Measurements from ENCODE around the gene CTBP1.

The CTBP1 gene

DNA sequence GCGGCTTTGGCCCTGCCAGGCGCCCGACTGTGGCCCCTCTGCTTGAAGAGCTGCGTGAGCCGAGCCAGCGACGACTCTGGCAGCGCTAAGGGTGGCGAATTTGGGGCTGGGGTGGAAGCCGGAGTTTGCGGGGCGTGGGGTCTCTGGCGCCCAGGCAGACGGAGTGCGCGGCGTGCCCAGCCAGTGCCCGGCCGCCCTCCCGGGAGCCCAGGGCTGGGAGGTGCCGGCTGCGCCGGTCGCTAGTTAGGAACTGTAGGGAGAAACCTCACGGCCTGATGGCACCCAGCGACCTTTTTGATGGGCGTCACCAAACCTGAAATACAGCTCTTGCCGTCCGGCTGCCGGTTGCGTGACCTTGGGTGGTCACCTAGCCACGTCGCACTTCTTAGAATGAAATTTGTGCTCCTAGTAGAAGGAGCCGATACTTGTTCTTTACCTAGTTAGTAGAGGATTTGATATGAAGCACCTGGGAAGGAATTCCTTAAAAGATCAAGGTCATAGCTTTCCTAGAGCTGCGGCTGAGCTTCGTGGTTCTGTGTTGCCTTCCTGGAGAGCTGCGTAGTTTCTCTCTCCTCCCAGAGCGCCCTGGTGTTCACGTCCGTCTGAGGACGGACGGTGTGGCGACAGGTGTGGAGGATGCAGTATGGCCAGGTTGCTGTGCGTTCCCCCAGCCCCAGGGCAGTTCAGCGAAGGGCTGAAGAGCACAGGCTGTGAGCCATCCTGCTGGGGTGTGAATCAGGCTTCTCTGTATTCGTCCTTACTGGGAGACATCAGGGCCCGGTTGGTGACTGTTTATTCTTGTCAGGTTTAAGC lies 41.4 kb upstream of the CTBP1 start:
- Mint-ChIP-seq H3K4me3 (peak overlapping the region; percentile 95), H3K36me3 (ENCODE audit: low read depth) (peaks cover 10% of the 10 kb centered on the region), H3K4me1 (peaks cover 48% of the 10 kb centered on the region), H3K27ac (peak overlapping the region; percentile 86), H3K9me3 (peaks cover 5% of the 10 kb centered on the region), H3K27me3 (no peaks in the 10 kb centered on the region)
- DNase-seq (peak; percentile 23), ATAC-seq (no peak)

DNA sequence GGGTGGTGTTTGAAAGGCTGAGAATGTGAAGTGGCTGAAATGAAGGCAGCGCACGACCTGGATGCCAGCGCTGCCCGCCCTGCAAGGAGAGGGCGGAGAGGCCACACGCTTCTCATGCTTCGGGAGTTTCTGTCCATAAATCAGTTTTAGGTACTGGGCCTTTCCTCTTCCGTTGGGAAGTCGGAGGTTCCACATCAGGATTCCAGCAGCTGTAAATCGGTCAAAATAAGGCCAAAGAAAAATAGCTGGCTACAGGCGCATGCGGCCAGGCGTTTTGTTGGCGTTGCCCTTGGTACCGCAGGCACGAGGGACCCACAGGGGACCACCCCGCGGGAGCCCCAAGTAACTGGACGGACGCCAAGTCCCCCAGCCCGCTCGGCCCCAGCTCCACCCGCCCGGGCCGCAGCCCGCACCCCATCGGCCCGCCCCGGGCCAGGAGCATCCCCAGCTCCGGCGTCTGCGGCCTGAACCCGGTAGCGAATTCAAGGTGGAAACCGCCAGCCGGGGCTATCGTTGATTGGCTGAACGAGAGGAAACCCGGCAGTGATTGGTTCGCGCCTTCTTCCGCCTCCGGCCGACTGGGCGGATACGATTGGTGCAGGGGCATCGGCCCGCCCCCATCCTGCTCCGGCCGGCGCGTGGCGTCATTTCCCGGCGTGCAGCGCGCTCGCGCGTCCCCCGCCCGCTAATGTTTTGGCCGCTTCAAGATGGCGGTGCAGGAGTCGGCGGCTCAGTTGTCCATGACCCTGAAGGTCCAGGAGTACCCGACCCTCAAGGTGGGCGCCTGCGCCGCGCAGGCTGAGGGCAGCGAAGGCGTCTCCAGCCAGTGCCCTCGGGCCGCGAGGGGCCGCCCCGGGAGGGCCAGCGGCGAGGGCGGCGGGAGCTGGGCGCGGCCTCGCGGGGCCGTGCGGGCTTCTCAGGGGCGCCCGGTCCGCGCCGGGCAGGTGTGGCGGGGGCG lies 40.6 kb upstream of the CTBP1 start, which contains the start of gene MAEA:
MAEA (plus strand) TSS at position 685 of the 958 bp plus-strand sequence; CDS start at position 708, 23 bp downstream.
- peaks cover 10% of the 10 kb centered on the region for H3K36me3 Mint-ChIP-seq (ENCODE audit: low read depth)
- H3K27me3 Mint-ChIP-seq = no peaks in the 10 kb centered on the region
- peak within 1 kb of the TSS; percentile 95 for H3K4me3 Mint-ChIP-seq
- DNase-seq = peak; percentile 98
- ATAC-seq = peak; percentile 96
- H3K4me1 Mint-ChIP-seq = peaks cover 42% of the 10 kb centered on the region
- peaks cover 5% of the 10 kb centered on the region for H3K9me3 Mint-ChIP-seq
- peak within 1 kb of the TSS; percentile 86 for H3K27ac Mint-ChIP-seq

DNA sequence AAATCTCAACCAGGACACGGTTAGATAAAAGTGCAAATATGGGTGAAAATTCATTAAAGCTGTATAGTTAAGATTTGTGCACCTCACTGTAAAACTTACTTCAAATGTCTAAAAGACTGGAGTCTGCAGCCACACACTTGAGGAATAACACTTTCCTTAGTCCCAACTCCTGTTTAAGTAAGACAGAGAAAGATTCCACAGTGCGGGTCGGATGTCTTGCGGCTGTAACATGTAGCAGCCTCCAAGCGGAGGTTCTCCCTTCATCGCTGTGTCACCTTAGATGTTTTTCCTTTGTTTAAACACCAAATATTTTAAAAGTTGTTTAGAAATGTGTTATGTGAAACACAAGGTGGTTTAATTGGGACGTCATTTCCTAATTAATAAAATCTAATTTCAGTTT lies 39.9 kb upstream of the CTBP1 start:
- no peak for DNase-seq
- no peak for ATAC-seq
- Mint-ChIP-seq H3K27ac (peak overlapping the region; percentile 85), H3K4me3 (peak overlapping the region; percentile 95), H3K9me3 (peaks cover 5% of the 10 kb centered on the region), H3K4me1 (peaks cover 38% of the 10 kb centered on the region), H3K27me3 (no peaks in the 10 kb centered on the region), H3K36me3 (ENCODE audit: low read depth) (peaks cover 10% of the 10 kb centered on the region)

DNA sequence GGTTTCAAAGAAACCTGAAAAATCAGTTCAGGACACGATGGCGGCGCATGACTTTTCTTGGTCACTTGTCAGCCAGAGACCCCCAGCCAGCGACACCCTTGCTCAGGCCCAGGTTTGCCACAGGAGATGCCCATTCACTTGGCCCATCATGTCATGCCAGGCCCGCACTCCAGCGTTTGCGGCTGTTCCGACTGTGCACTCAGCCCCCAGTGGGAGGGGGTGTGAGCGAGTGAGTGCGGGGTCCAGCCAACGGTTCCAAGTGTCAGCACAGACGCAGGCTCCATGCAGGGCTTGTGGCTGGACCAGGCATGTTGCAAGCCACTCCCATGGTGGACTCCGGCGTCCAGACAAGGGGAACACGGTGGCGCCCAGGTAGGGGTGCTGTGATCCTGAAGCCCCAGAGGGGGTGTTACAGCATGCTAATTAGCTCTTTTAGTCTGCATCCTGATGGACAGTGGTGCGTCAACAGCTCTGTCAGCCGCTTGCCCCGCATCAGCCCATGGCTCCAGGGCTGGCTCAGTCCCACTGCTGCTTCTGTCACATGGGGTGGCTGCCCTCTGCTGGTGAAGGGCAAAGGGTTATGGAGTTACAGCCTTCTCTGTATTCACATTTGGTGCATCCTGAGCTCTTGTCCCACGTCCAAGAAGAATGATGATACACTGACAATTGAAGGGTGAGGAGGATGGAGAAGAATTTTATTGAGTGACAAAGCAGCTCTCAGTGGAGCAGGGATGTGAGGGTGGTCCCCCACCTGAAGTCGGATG lies 37.0 kb upstream of the CTBP1 start:
- peak; percentile 63 for DNase-seq
- Mint-ChIP-seq H3K27me3 (no peaks in the 10 kb centered on the region), H3K4me1 (peaks cover 15% of the 10 kb centered on the region), H3K4me3 (no peak overlapping the region), H3K36me3 (ENCODE audit: low read depth) (peaks cover 2% of the 10 kb centered on the region), H3K9me3 (peaks cover 5% of the 10 kb centered on the region), H3K27ac (no peak overlapping the region)
- peak; percentile 37 for ATAC-seq

DNA sequence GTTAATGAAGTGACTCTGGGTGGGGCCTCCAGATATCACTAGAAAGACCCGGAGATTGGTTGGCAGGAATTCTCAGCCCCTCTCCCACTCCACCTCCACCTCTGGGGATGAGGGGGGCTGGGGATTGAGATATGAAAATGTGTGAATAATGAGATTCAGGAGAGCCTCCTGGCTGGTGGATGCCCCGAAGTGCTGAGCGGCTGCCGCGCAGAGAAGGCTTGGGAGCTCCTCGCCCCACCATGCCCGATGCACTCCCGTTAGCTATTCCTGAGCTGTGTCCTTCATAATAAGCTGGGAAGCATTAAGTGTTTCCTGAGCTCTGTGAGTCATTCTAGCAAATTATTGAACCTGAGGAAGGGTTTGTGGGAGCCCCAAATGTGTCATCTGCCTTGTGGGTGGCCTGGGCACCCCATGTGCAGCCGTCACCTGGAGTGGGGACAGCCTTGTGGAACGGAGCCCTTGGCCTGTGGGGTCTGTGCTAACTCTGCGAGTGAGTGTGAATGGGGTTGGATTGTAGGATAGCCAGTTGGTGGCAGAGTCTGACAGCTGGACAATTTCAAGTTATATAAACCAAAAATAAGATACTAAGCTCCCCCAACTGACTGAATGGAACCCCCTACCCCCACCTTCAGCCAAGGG lies 36.3 kb upstream of the CTBP1 start:
- H3K9me3 Mint-ChIP-seq = peaks cover 5% of the 10 kb centered on the region
- peaks cover 9% of the 10 kb centered on the region for H3K4me1 Mint-ChIP-seq
- H3K27me3 Mint-ChIP-seq = no peaks in the 10 kb centered on the region
- ATAC-seq (no peak), DNase-seq (no peak)
- no peak overlapping the region for H3K27ac Mint-ChIP-seq
- H3K36me3 Mint-ChIP-seq (ENCODE audit: low read depth) = peaks cover 2% of the 10 kb centered on the region
- no peak overlapping the region for H3K4me3 Mint-ChIP-seq

DNA sequence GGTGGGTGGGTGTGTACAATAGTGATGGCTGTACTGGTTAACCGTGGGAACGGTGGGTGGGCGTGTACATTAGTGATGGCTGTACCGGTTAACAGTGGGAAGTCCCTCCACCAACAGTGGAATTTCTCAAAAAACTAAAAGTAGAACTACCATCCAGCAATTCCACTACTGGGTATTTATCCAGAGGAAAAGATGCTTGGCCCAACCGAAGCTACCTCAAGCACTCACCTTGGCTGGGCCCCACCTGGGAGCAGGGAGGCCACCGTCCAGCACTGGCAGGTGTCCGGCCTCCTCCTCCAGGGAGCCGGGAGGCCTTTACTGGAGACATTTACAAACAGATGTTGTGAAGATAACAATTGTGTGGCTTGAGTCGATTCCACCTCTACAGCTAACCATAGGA lies 34.8 kb upstream of the CTBP1 start:
- Mint-ChIP-seq H3K27ac (no peak overlapping the region), H3K9me3 (peaks cover 5% of the 10 kb centered on the region), H3K4me1 (peaks cover 6% of the 10 kb centered on the region), H3K27me3 (no peaks in the 10 kb centered on the region), H3K36me3 (ENCODE audit: low read depth) (peaks cover 2% of the 10 kb centered on the region), H3K4me3 (no peak overlapping the region)
- DNase-seq (no peak), ATAC-seq (no peak)

DNA sequence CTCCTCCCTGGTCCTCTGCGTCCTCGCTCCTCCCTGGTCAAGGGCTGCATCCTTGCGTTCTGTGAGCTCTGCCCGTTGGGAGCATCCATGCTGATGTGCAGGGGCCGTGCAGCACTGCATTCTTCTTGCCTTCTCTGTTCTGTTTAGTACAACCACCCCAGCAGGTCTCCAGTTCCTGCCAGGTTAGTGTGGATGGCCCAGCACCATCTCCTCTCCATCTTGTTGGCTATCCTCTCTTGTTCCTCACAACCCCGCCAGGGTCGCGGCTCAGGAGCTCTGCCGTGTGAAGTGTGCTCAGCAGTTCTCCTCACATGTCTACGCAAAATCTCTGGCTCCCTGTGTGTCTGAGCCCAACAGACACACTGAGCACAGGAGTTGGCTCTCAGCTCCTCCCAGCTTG lies 30.3 kb upstream of the CTBP1 start:
- Mint-ChIP-seq H3K36me3 (ENCODE audit: low read depth) (no peaks in the 10 kb centered on the region), H3K27me3 (no peaks in the 10 kb centered on the region), H3K4me1 (no peaks in the 10 kb centered on the region), H3K9me3 (no peaks in the 10 kb centered on the region), H3K27ac (no peak overlapping the region), H3K4me3 (no peak overlapping the region)
- ATAC-seq (no peak), DNase-seq (no peak)

DNA sequence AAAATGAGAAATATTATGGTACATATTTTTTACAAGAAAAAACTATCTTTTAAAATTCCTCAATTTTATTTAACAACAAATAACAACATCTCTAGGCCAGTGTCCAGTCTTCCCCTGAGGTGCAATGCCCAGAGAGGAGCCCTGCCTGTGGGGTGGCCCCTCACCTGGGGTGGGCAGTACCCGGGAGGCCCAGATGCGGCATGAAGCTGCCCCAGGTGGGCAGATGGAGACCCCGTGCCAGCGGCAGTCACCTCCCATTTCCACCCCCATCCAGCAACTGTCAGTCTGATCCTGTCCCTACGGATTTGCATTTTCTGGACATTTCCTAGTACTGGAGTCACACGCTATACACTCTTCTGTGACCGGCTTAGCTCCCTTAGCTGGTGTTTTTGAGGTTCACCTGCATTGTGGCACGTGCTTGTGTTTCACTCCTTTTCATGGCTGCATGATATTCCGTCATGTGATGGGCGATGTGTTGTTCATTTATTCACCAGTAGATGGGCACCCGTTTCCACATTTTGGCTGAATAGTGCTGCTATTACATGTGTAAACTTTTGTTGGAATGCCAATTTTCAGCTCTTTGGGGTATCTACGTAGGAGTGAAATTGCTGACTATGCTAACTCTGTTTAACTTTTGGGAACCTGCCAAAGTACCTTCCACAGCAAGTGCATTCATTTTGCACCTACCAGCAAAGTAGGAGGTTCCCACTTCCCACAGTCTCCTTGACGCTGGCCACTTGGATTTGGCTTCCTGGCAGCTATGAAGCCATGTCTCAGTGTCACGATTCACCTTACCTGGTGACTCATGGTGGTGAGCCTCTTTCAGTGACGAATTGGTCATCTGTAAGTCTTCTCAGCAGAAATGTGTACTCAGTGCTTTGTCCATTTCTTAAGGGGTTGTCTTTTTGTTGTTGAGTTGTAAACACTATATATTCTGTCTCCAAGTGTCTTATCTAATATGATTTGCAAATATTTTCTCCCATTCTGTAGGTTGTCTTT lies 29.0 kb upstream of the CTBP1 start:
- Mint-ChIP-seq H3K27me3 (no peaks in the 10 kb centered on the region), H3K4me1 (no peaks in the 10 kb centered on the region), H3K4me3 (no peak overlapping the region), H3K27ac (no peak overlapping the region), H3K9me3 (no peaks in the 10 kb centered on the region), H3K36me3 (ENCODE audit: low read depth) (no peaks in the 10 kb centered on the region)
- DNase-seq (no peak), ATAC-seq (no peak)

DNA sequence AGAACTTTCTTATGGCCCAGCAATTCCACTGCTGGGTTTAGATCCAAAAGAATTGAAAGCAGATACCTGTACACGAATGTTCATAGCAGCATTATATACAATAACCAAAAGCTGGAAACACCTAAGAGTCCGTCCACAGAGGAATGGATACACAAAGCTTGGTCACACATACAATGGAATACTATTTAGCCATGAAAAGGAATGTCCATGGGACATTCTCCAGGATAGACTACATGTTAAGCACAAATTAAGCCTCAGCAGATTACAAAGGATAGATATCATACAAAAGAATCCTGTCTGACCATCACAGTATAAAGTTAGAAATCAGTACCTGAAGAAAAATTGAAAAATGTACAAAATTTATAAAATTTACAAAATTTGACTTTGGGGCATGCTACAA lies 28.1 kb upstream of the CTBP1 start:
- Mint-ChIP-seq H3K4me1 (no peaks in the 10 kb centered on the region), H3K27me3 (no peaks in the 10 kb centered on the region), H3K9me3 (no peaks in the 10 kb centered on the region), H3K4me3 (no peak overlapping the region), H3K36me3 (ENCODE audit: low read depth) (no peaks in the 10 kb centered on the region), H3K27ac (no peak overlapping the region)
- DNase-seq = no peak
- no peak for ATAC-seq

DNA sequence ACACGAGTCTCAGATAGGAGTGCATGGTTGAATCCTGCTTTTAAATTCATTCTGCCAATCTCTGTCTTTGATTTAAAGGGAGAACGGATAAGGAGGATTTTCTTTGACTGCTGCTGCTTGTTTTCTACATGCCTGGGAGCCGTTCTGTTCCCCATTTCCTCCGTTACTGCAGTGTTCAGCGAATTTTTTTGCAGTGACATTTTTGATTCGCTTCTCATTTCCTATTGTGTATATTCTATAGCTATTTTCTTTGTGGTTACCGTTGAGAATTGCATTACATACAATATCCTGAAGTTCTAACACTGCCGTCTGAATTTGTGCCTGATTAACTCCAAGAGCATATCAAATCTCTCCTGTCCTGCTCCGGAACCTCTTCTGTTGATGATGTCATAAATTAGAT lies 25.9 kb upstream of the CTBP1 start:
- Mint-ChIP-seq H3K27ac (no peak overlapping the region), H3K36me3 (ENCODE audit: low read depth) (no peaks in the 10 kb centered on the region), H3K9me3 (no peaks in the 10 kb centered on the region), H3K4me3 (no peak overlapping the region), H3K27me3 (no peaks in the 10 kb centered on the region), H3K4me1 (no peaks in the 10 kb centered on the region)
- ATAC-seq (no peak), DNase-seq (no peak)

DNA sequence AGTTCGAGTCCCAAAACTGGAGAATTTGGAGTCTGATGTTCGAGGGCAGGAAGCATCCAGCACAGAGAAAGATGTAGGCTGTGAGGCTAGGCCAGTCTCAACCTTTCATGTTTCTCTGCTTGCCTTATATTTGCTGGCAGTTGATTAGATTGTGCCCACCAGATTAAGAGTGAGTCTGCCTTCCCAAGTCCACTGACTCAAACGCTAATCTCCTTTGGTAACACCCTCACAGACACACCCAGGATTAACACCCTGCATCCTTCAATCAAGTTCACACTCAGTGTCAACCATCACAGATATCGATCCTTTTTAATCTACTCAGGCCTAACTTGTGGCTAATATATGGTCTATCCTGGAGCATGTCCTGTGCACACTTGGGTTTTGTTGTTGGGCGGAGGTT lies 22.8 kb upstream of the CTBP1 start:
- no peaks in the 10 kb centered on the region for H3K36me3 Mint-ChIP-seq (ENCODE audit: low read depth)
- no peak for DNase-seq
- H3K27me3 Mint-ChIP-seq = no peaks in the 10 kb centered on the region
- H3K27ac Mint-ChIP-seq = no peak overlapping the region
- H3K9me3 Mint-ChIP-seq = peaks cover 4% of the 10 kb centered on the region
- no peak overlapping the region for H3K4me3 Mint-ChIP-seq
- H3K4me1 Mint-ChIP-seq = peaks cover 10% of the 10 kb centered on the region
- no peak for ATAC-seq

DNA sequence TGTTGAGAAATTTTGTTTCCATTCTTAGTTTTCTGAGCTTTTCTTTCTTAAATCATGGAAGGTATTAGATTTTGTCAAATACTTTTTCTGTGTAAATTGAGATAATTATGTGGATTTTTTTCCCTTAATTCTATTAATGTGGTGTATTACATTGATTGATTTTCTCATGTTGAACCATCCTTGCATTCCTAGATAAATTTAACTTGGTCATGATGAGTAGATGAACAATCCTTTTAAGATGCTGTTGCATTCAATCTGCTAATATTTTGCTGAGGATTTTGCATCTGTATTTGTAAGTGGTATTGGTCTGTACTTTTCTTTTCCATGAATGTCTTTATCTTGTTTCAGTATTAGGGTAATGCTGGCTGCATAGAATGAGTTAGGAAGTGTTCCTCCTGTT lies 20.3 kb upstream of the CTBP1 start:
- peaks cover 15% of the 10 kb centered on the region for H3K4me1 Mint-ChIP-seq
- peaks cover 4% of the 10 kb centered on the region for H3K9me3 Mint-ChIP-seq
- DNase-seq (no peak), ATAC-seq (no peak)
- H3K36me3 Mint-ChIP-seq (ENCODE audit: low read depth) = no peaks in the 10 kb centered on the region
- no peak overlapping the region for H3K27ac Mint-ChIP-seq
- H3K4me3 Mint-ChIP-seq = no peak overlapping the region
- no peaks in the 10 kb centered on the region for H3K27me3 Mint-ChIP-seq

All from activated naive CD8-positive, alpha-beta T cell treated with anti-CD3 and anti-CD28 coated beads, Interleukin-2, amount 50 U/mL, for 24 hours (primary cell).